ENCODE results near the gene NINJ1. TPM values are rescaled to one million over a fixed set of nuclear protein-coding genes. Genes with fewer than 3 reads are reported as not detected.

NINJ1 gene
- total RNA-seq: 45.9 and 58.1 TPM in 2 replicates

GRCh38 chr9:93134015-93134739 is at the start of gene NINJ1:
TSS of gene NINJ1 (minus strand) at chr9:93134251. CDS start at chr9:93134217, 34 bp downstream.

GRCh38 chr9:93096131-93096802 is 37.8 kb downstream of the NINJ1 start, which contains the start of gene CARD19:
TSS of gene CARD19 (plus strand) at chr9:93096217. CDS start at chr9:93096346, 129 bp downstream.

Other genes starting within 250 kb of the NINJ1 start
- 0.19 TPM in 1 of 2 replicates, not detected in the other for gene FGD3, start 186.7 kb downstream of the NINJ1 start, total RNA-seq
- gene SUSD3, start 75.5 kb downstream of the NINJ1 start, total RNA-seq: 0.98 TPM in 1 of 2 replicates, not detected in the other
- 67.6 and 90.8 TPM in 2 replicates for gene CARD19, start 38.0 kb downstream of the NINJ1 start, total RNA-seq
- gene WNK2, start 49.9 kb upstream of the NINJ1 start, total RNA-seq: not detected in 2 replicates

Measured in vein endothelial cell (primary cell).